H1 (cell line): ENCODE measurements around the gene HK1. TPM values are rescaled to one million over a fixed set of nuclear protein-coding genes. Genes with fewer than 3 reads are reported as not detected.
A peak's percentile ranks its signal among the peaks of the same experiment; 100 is the strongest.

Experiments
- CTCF ChIA-PET: fragments of 300-600 bp; sonication (Branson Sonifier 250); formaldehyde crosslinking; loops from one replicate; lab custom pipeline; 2021; ENCODE audit not compliant: partially characterized antibody; lab: Charles Lee
- POLR2A ChIA-PET: fragments of 300-600 bp; sonication (Branson Sonifier 250); formaldehyde crosslinking; loops from one replicate; lab custom pipeline; 2021; ENCODE audit warnings: inconsistent platforms; ENCODE audit not compliant: partially characterized antibody; lab: Charles Lee
- DNase-seq, 2 experiments: peaks; one replicate each; pipeline versions ENCODE4 v3.0.0 to v3.0.0-alpha.2; 2010 to 2022; ENCODE audit warnings: low spot score in 2 of 2, low read depth in 1 of 2, mixed read lengths in 1 of 2
- FAIRE-seq: peaks from 2 replicates; lab custom pipeline; 2011; peaks lifted over from hg19 to GRCh38; lab: Jason Lieb, UNC
- H2AFZ ChIP-seq: 2 replicates; pipeline ENCODE4 v1.8.1; 2012; ENCODE audit warnings: low read length, inconsistent platforms
- H2AK5ac ChIP-seq: 2 replicates; pipeline ENCODE4 v1.6.1; 2013; ENCODE audit warnings: low read depth, low read length
- H2BK120ac ChIP-seq: replicated peaks from 2 replicates; pipeline ENCODE3; 2013; ENCODE audit warnings: low read depth, low read length, inconsistent platforms
- H2BK12ac ChIP-seq: 2 replicates; pipeline ENCODE4 v1.6.1; 2013; ENCODE audit warnings: low read depth, low read length
- H2BK15ac ChIP-seq: 2 replicates; pipeline ENCODE4 v1.6.1; 2013; ENCODE audit warnings: low read length
- H2BK20ac ChIP-seq: 2 replicates; pipeline ENCODE4 v1.6.1; 2013; ENCODE audit warnings: low read length
- H2BK5ac ChIP-seq: 2 replicates; pipeline ENCODE4 v1.6.1; 2013; ENCODE audit warnings: low read depth, low read length
- H3K14ac ChIP-seq: 2 replicates; pipeline ENCODE4 v1.6.1; 2013; ENCODE audit warnings: inconsistent platforms; ENCODE audit not compliant: insufficient read length
- H3K18ac ChIP-seq: 2 replicates; pipeline ENCODE4 v1.6.1; 2013; ENCODE audit warnings: low read length; ENCODE audit errors: extremely low read depth
- H3K23ac ChIP-seq: 2 replicates; pipeline ENCODE4 v1.6.1; 2013; ENCODE audit warnings: inconsistent platforms; ENCODE audit not compliant: insufficient read length
- H3K23me2 ChIP-seq: 2 replicates; pipeline ENCODE4 v1.6.1; 2013; ENCODE audit warnings: low read depth, low read length
- H3K27ac ChIP-seq: 2 replicates; pipeline ENCODE4 v1.6.1; 2011; ENCODE audit warnings: low read depth, low read length, inconsistent platforms
- H3K27me3 ChIP-seq, 4 experiments: replicated peaks in 1 of 4; 1 replicate in 1 of 4; 2 replicates in 3 of 4; pipeline versions ENCODE4 v1.6.1 to v1.8.1; 2011 to 2013; ENCODE audit warnings: low read length in 3 of 4, mild to moderate bottlenecking in 3 of 4, inconsistent platforms in 2 of 4, mixed read lengths in 2 of 4, moderate library complexity in 1 of 4; ENCODE audit not compliant: control insufficient read depth in 3 of 4, insufficient read depth in 3 of 4; ENCODE audit errors: extremely low read depth in 1 of 4
- H3K36me3 ChIP-seq, 4 experiments: 2 replicates each; pipeline versions ENCODE4 v1.6.1 to v1.8.1; 2011 to 2013; ENCODE audit warnings: mild to moderate bottlenecking in 4 of 4, low read length in 3 of 4, moderate library complexity in 2 of 4, control low read depth in 1 of 4, inconsistent platforms in 1 of 4; ENCODE audit not compliant: insufficient read depth in 4 of 4, control insufficient read depth in 2 of 4
- H3K4ac ChIP-seq: replicated peaks from 2 replicates; pipeline ENCODE3; 2013; ENCODE audit warnings: low read length, low read depth, mixed read lengths, inconsistent platforms; ENCODE audit not compliant: insufficient read length
- H3K4me1 ChIP-seq, 4 experiments: replicated peaks in 1 of 4; 1 replicate in 1 of 4; 2 replicates in 3 of 4; pipeline versions ENCODE4 v1.6.1 to v1.8.1; 2011 to 2013; ENCODE audit warnings: low read length in 3 of 4, inconsistent platforms in 2 of 4, mixed read lengths in 1 of 4; ENCODE audit not compliant: insufficient read depth in 4 of 4, control insufficient read depth in 3 of 4
- H3K4me2 ChIP-seq, 2 experiments: 2 replicates each; pipeline versions ENCODE4 v1.6.1 to v1.8.1; 2011 to 2013; ENCODE audit warnings: low read depth in 2 of 2, low read length in 2 of 2, control low read depth in 1 of 2, inconsistent platforms in 1 of 2, mild to moderate bottlenecking in 1 of 2; ENCODE audit not compliant: insufficient read depth in 1 of 2
- H3K4me3 ChIP-seq, 4 experiments: fragments of 200-600, 300-600 bp in 1 of 4; sonication (generic), shearing (Covaris generic), sonication (Bioruptor Twin) in 1 of 4; 2 replicates each; pipeline versions ENCODE4 v1.5.1 to v1.8.1; 2011 to 2016; ENCODE audit warnings: low read length in 4 of 4, low read depth in 3 of 4, control low read depth in 2 of 4, inconsistent platforms in 2 of 4, mild to moderate bottlenecking in 2 of 4, mixed read lengths in 1 of 4, moderate library complexity in 1 of 4; ENCODE audit not compliant: insufficient read depth in 2 of 4; ENCODE audit errors: extremely low read depth in 1 of 4
- H3K56ac ChIP-seq: replicated peaks from 2 replicates; pipeline ENCODE3; 2013; ENCODE audit warnings: low read depth, mild to moderate bottlenecking, mixed read lengths, low read length, inconsistent platforms; ENCODE audit not compliant: insufficient read length
- H3K79me1 ChIP-seq: 2 replicates; pipeline ENCODE4 v1.6.1; 2013; ENCODE audit warnings: low read depth, low read length, control low read depth
- H3K79me2 ChIP-seq, 2 experiments: 2 replicates each; pipeline versions ENCODE4 v1.6.1 to v1.8.1; 2012 to 2013; ENCODE audit warnings: low read length in 2 of 2, mild to moderate bottlenecking in 2 of 2, inconsistent platforms in 1 of 2; ENCODE audit not compliant: insufficient read depth in 2 of 2, control insufficient read depth in 1 of 2
- H3K9ac ChIP-seq, 4 experiments: replicated peaks in 1 of 4; 1 replicate in 1 of 4; 2 replicates in 3 of 4; pipeline versions ENCODE4 v1.6.1 to v1.8.1; 2011 to 2013; ENCODE audit warnings: low read depth in 3 of 4, low read length in 3 of 4, control low read depth in 2 of 4, mild to moderate bottlenecking in 2 of 4, moderate library complexity in 2 of 4, inconsistent platforms in 1 of 4; ENCODE audit errors: extremely low read depth in 1 of 4
- H3K9me3 ChIP-seq, 2 experiments: 2 replicates each; pipeline versions ENCODE4 v1.6.1 to v1.8.1; 2012 to 2013; ENCODE audit warnings: mild to moderate bottlenecking in 2 of 2, moderate library complexity in 2 of 2, control low read depth in 1 of 2, inconsistent platforms in 1 of 2, low read depth in 1 of 2, low read length in 1 of 2, mixed read lengths in 1 of 2; ENCODE audit not compliant: insufficient read depth in 2 of 2
- H4K20me1 ChIP-seq, 2 experiments: replicated peaks in 1 of 2; 2 replicates each; pipeline versions ENCODE3 to v1.8.1; 2011 to 2013; ENCODE audit warnings: inconsistent platforms in 2 of 2, low read length in 2 of 2, mild to moderate bottlenecking in 1 of 2; ENCODE audit not compliant: insufficient read depth in 2 of 2, control insufficient read depth in 1 of 2
- H4K5ac ChIP-seq: 2 replicates; pipeline ENCODE4 v1.6.1; 2013; ENCODE audit warnings: low read length, low read depth, mixed read lengths, inconsistent platforms; ENCODE audit not compliant: insufficient read length
- H4K8ac ChIP-seq: 2 replicates; pipeline ENCODE4 v1.8.0; 2013; ENCODE audit warnings: mild to moderate bottlenecking, moderate library complexity, low read length, inconsistent platforms; ENCODE audit not compliant: insufficient read depth; ENCODE audit errors: extremely low read depth
- H4K91ac ChIP-seq: replicated peaks from 2 replicates; pipeline ENCODE3; 2013; ENCODE audit warnings: low read length, mixed read lengths, inconsistent platforms; ENCODE audit not compliant: insufficient read length
- CBX8 ChIP-seq: fragments of 300-800, 300-1000 bp; sonication (generic); IDR thresholded peaks from 2 replicates; pipeline ENCODE4 v1.7.1; 2016; ENCODE audit warnings: low read depth, low read length, borderline replicate concordance
- CEBPB ChIP-seq: IDR thresholded peaks from 2 replicates; pipeline ENCODE4 v1.6.1; 2012; ENCODE audit warnings: low read depth, low read length
- HDAC2 ChIP-seq, 2 experiments: fragments of 300-600 bp in 1 of 2; sonication (generic) in 1 of 2; IDR thresholded peaks; 2 replicates each; pipeline ENCODE4 v1.6.1; 2011 to 2012; ENCODE audit warnings: low read depth in 2 of 2, low read length in 2 of 2, mild to moderate bottlenecking in 2 of 2, moderate library complexity in 2 of 2, borderline replicate concordance in 1 of 2, inconsistent platforms in 1 of 2
- PHF8 ChIP-seq: fragments of 200-600 bp; sonication (generic); conservative IDR thresholded peaks from 2 replicates; pipeline ENCODE4 v1.7.1; 2012; ENCODE audit warnings: low read depth, mild to moderate bottlenecking, inconsistent platforms, low read length, moderate library complexity
- POLR2AphosphoS5 ChIP-seq: IDR thresholded peaks from 2 replicates; pipeline ENCODE4 v1.6.1; 2011; ENCODE audit warnings: low read depth, low read length
- RAD21 ChIP-seq, 2 experiments: IDR thresholded peaks in 1 of 2; conservative IDR thresholded peaks in 1 of 2; 2 replicates each; pipeline ENCODE4 v1.6.1; 2011; ENCODE audit warnings: low read depth in 2 of 2, low read length in 2 of 2, improper control_type of control experiment in 1 of 2, inconsistent platforms in 1 of 2, mild to moderate bottlenecking in 1 of 2, moderate library complexity in 1 of 2
- RNF2 ChIP-seq: fragments of 200-900, 300-1000 bp; sonication (generic); IDR thresholded peaks from 2 replicates; pipeline ENCODE4 v1.7.1; 2016; ENCODE audit warnings: borderline replicate concordance, low read depth, mild to moderate bottlenecking, antibody characterized with exemption, low read length; ENCODE audit not compliant: poor library complexity, severe bottlenecking; ENCODE audit errors: missing control alignments
- SP2 ChIP-seq: IDR thresholded peaks from 2 replicates; pipeline ENCODE4 v1.6.1; 2012; ENCODE audit warnings: mild to moderate bottlenecking, low read length, inconsistent platforms
- TCF12 ChIP-seq: IDR thresholded peaks from 2 replicates; pipeline ENCODE4 v1.6.1; 2011; ENCODE audit warnings: low read depth, mild to moderate bottlenecking, low read length
- WGBS, 2 experiments: shearing (Covaris generic) in 1 of 2; methylation state at CpG; one replicate each; pipeline versions ENCODE4 v1.1.6 to v1.1.7; 2013 to 2015; ENCODE audit warnings: low lambda C conversion rate in 2 of 2, mixed read lengths in 2 of 2, inconsistent platforms in 1 of 2, low coverage in 1 of 2, missing lambda C conversion rate in 1 of 2; ENCODE audit not compliant: insufficient replicate concordance in 2 of 2, insufficient coverage in 1 of 2, insufficient read length in 1 of 2; ENCODE audit errors: extremely low coverage in 1 of 2, missing lambda C conversion rate in 1 of 2; 5-methylcytosine and 5-hydroxymethylcytosine counted together
- polyA plus RNA-seq, 7 experiments: library from polyadenylated mRNA; depleted of rRNA in 3 of 7; stranded (reverse) in 5 of 7; unstranded in 2 of 7; fragments of >200 nt in 5 of 7; fragments of 200-250 nt in 2 of 7; gene quantifications; 1 replicate in 5 of 7; 2 replicates in 1 of 7; 4 replicates in 1 of 7; pipeline versions ENCODE4 v1.2.1 to v1.2.3, GENCODE V29; 2011 to 2013; ENCODE audit warnings: missing spikeins in 2 of 7, mixed read lengths in 2 of 7
- total RNA-seq: library from RNA; stranded (reverse); fragmentation: NEBNext Ultra II Directional; extraction: Animal tissue kit (Norgen Biotek cat#: 25700); gene quantifications from 2 replicates; pipeline ENCODE4 v1.2.1, GENCODE V29; 2021

The HK1 gene
- total and polyA plus RNA-seq, 2 of the 8 experiments (the other 6 are each of a cell fraction or from before 2014, with no cell fraction given) = 55.8 to 247 TPM

- H3K79me2 ChIP-seq = peaks cover 31 to 95% of the 10 kb centered on the region in 2 experiments
- TF ChIP-seq RAD21 (IDR thresholded peaks at IDR 0.05 in 1 of 2, conservative IDR thresholded peaks at IDR 0.05 in 1 of 2; ENCODE audit: low read depth in 2 of 2, low read length in 2 of 2) (no peak), RNF2 (no peak), SP2 (no peak), PHF8 (no peak), CEBPB (peak; percentile 47), CBX8 (no peak), HDAC2 (IDR thresholded peaks at IDR 0.05; ENCODE audit: borderline replicate concordance in 1 of 2, low read depth in 2 of 2, low read length in 2 of 2) (peak in 1 of 2 experiments; percentile 16; a peak in 1 of 4 replicates), POLR2AphosphoS5 (no peak), TCF12 (no peak)
These were observed 59.2 kb downstream of the HK1 start for GRCh38 chr10:69337296-69338132.

More at GRCh38 chr10:69337296-69338132, 59.2 kb downstream of the HK1 start:
- Histone ChIP-seq H3K79me1 (peaks cover 26% of the 10 kb centered on the region; the same call in 1 of the 2 replicates), H2BK12ac (peak overlapping the region; percentile 89), H3K9ac (no peak overlapping the region), H3K23me2 (peaks cover 3% of the 10 kb centered on the region; the same call in 1 of the 2 replicates), H3K14ac (no peak overlapping the region), H2AK5ac (peak overlapping the region; percentile 99), H3K4me2 (peak overlapping the region; percentile 32 to 71), H2BK20ac (peak overlapping the region; percentile 94), H4K20me1 (no peaks in the 10 kb centered on the region), H3K36me3 (no peaks in the 10 kb centered on the region), H3K4ac (peak overlapping the region; percentile 88), H4K8ac (no peak overlapping the region), H3K18ac (peak overlapping the region; percentile 98), H2BK5ac (peak overlapping the region; percentile 95), H3K4me3 (no peak overlapping the region; a peak in 1 of 8 replicates), H3K4me1 (peaks cover 14 to 41% (median 36%) of the 10 kb centered on the region in 4 experiments), H2BK120ac (peak overlapping the region; percentile 91), H3K9me3 (no peaks in the 10 kb centered on the region), H3K27me3 (no peaks in the 10 kb centered on the region), H3K56ac (peak overlapping the region; percentile 35), H4K5ac (peak overlapping the region; percentile 72), H3K23ac (no peak overlapping the region), H2BK15ac (peak overlapping the region; percentile 95), H3K27ac (peak overlapping the region; percentile 60), H4K91ac (peak overlapping the region; percentile 90), H2AFZ (no peak overlapping the region)
- ChIA-PET POLR2A (interaction anchor here (0.8 to 1.8 kb wide), 7 partner anchors 8 to 20 kb away, joined by 3 to 6 read pairs (median 3); no protein-coding TSS in a partner anchor), CTCF (interaction anchor here (0.6 to 2.8 kb wide), 5 partner anchors 10 to 965 kb away, joined by 3 to 11 read pairs (median 6); no protein-coding TSS in a partner anchor)
- peak; percentile 7 for FAIRE-seq
- DNase-seq = no peak
- WGBS, 2 experiments = 65% methylated on average over 16 of the region's 16 CpGs; no CpG with 5 or more reads in 1 of the 2 experiments
